A673 (cell line): ENCODE data around the gene ZNF496.

ENCODE experiments used
- EZH2 ChIP-seq: fragments of 200-600 bp; sonication (generic); IDR thresholded peaks from 2 replicates; pipeline ENCODE4 v1.6.1; 2017; ENCODE audit warnings: borderline replicate concordance, low read depth, mild to moderate bottlenecking, mixed read lengths, antibody characterized with exemption, low read length; ENCODE audit not compliant: poor library complexity, severe bottlenecking
- TF ChIP-seq, protein P1 (sequence below): fragments of 300-800, 200-600 bp; sonication (generic); conservative IDR thresholded peaks from 2 replicates; pipeline ENCODE4 v1.5.1; 2017; ENCODE audit warnings: low read depth, mild to moderate bottlenecking, antibody characterized with exemption, low read length, moderate library complexity, mixed read lengths

DNA sequence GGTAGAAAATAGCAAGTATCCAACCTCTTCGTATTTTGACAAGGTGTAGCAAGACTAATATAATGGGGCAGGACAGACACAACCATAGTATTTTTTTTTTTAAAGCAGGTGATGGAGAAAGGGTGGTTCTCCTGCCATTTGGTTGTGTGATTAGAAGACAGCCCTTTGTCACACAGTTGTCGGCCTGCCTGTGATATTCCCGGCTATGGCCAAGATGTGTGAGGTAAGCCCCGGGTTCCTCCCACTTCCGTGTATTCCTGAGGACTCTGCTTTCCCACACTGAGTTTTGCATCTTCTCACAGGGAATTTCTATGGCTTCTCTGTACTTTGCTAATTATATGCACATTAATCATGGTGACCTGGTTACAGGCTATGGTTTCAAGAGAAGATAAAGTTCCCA, 35.9 kb downstream of the ZNF496 start:
- TF ChIP-seq, protein P1, sequence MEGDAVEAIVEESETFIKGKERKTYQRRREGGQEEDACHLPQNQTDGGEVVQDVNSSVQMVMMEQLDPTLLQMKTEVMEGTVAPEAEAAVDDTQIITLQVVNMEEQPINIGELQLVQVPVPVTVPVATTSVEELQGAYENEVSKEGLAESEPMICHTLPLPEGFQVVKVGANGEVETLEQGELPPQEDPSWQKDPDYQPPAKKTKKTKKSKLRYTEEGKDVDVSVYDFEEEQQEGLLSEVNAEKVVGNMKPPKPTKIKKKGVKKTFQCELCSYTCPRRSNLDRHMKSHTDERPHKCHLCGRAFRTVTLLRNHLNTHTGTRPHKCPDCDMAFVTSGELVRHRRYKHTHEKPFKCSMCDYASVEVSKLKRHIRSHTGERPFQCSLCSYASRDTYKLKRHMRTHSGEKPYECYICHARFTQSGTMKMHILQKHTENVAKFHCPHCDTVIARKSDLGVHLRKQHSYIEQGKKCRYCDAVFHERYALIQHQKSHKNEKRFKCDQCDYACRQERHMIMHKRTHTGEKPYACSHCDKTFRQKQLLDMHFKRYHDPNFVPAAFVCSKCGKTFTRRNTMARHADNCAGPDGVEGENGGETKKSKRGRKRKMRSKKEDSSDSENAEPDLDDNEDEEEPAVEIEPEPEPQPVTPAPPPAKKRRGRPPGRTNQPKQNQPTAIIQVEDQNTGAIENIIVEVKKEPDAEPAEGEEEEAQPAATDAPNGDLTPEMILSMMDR, result no peak
- no peak for TF ChIP-seq EZH2
